HEK293 (cell line): Measurements from ENCODE around the gene DNAJB6.

Experiments used
- CTCF ChIA-PET: fragments of 350-600 bp; formaldehyde crosslinking; extraction: SDS; loops from one replicate; lab custom pipeline; 2021; ENCODE audit warnings: antibody characterized with exemption; lab: Yijun Ruan, JAX
- POLR2A ChIA-PET: fragments of 300-600 bp; formaldehyde crosslinking; extraction: SDS; loops from one replicate; lab custom pipeline; 2020; ENCODE audit warnings: antibody characterized with exemption, inconsistent platforms; lab: Yijun Ruan, JAX
- H3K27ac ChIP-seq: fragments of 200-500 bp; sonication (Bioruptor generic); 2 replicates; pipeline ENCODE4 v1.5.1; 2014; ENCODE audit warnings: low read depth, low read length, control low read depth, inconsistent platforms; ENCODE audit errors: extremely low read depth
- H3K36me3 ChIP-seq, 2 experiments: fragments of 200-500 bp in 1 of 2; sonication (Bioruptor generic) in 1 of 2; 1 replicate in 1 of 2; 2 replicates in 1 of 2; pipeline ENCODE4 v1.5.1; 2014 to 2017; ENCODE audit warnings: inconsistent platforms in 2 of 2, low read length in 2 of 2; ENCODE audit not compliant: control insufficient read depth in 2 of 2, insufficient read depth in 1 of 2
- H3K4me1 ChIP-seq: fragments of 200-500 bp; sonication (Bioruptor generic); 2 replicates; pipeline ENCODE4 v1.5.1; 2014; ENCODE audit warnings: mild to moderate bottlenecking, low read length, inconsistent platforms; ENCODE audit not compliant: control insufficient read depth, insufficient read depth
- H3K4me3 ChIP-seq: 2 replicates; pipeline ENCODE4 v1.5.1; 2011; ENCODE audit warnings: low read depth, mild to moderate bottlenecking, control low read depth, low read length, moderate library complexity
- H3K9me3 ChIP-seq: fragments of 200-500 bp; sonication (Bioruptor generic); 2 replicates; pipeline ENCODE4 v1.5.1; 2014; ENCODE audit warnings: low read depth, low read length, inconsistent platforms; ENCODE audit not compliant: control insufficient read depth, insufficient read depth
- GLI2 ChIP-seq: fragments of 450-650 bp; formaldehyde crosslinking; IDR thresholded peaks from 2 replicates; pipeline ENCODE4; 2017; ENCODE audit warnings: missing biosample characterization, missing genetic modification characterization, low read depth, borderline replicate concordance
- HOXC10 ChIP-seq: sonication (generic); formaldehyde crosslinking; IDR thresholded peaks from 2 replicates; pipeline ENCODE4 v1.8.1; 2023; ENCODE audit warnings: mild to moderate bottlenecking, missing genetic modification reagents
- KLF16 ChIP-seq: fragments of 450-650 bp; formaldehyde crosslinking; IDR thresholded peaks from 2 replicates; pipeline ENCODE4 v1.5.1; 2017; ENCODE audit warnings: missing biosample characterization, missing genetic modification characterization
- OSR2 ChIP-seq: fragments of 450-650 bp; formaldehyde crosslinking; IDR thresholded peaks from 2 replicates; pipeline ENCODE4 v1.5.1; 2016; ENCODE audit warnings: missing biosample characterization, missing genetic modification characterization
- ZBTB21 ChIP-seq: fragments of 450-650 bp; formaldehyde crosslinking; IDR thresholded peaks from 2 replicates; pipeline ENCODE4 v1.5.1; 2017; ENCODE audit warnings: missing biosample characterization, missing genetic modification characterization
- ZBTB8A ChIP-seq: fragments of 450-650 bp; formaldehyde crosslinking; IDR thresholded peaks from 2 replicates; pipeline ENCODE4 v1.5.1; 2016; ENCODE audit warnings: missing biosample characterization, missing genetic modification characterization
- ZNF132 ChIP-seq: fragments of 450-650 bp; formaldehyde crosslinking; IDR thresholded peaks from 2 replicates; pipeline ENCODE4 v1.5.1; 2017; ENCODE audit warnings: missing biosample characterization, missing genetic modification characterization, borderline replicate concordance
- ZNF140 ChIP-seq: fragments of 450-650 bp; formaldehyde crosslinking; IDR thresholded peaks from 2 replicates; pipeline ENCODE4 v1.5.1; 2016; ENCODE audit warnings: missing biosample characterization, missing genetic modification characterization
- ZNF248 ChIP-seq: fragments of 450-650 bp; formaldehyde crosslinking; IDR thresholded peaks from 2 replicates; pipeline ENCODE4 v1.5.1; 2017; ENCODE audit warnings: missing biosample characterization, missing genetic modification characterization
- ZNF37A ChIP-seq: fragments of 450-650 bp; IDR thresholded peaks from 2 replicates; pipeline ENCODE4 v1.5.1; 2018; ENCODE audit warnings: missing biosample characterization, missing genetic modification characterization
- ZNF558 ChIP-seq: fragments of 450-650 bp; formaldehyde crosslinking; IDR thresholded peaks from 2 replicates; pipeline ENCODE4 v1.5.1; 2016; ENCODE audit warnings: missing biosample characterization, missing genetic modification characterization
- ZNF561 ChIP-seq: fragments of 450-650 bp; IDR thresholded peaks from 2 replicates; pipeline ENCODE4 v1.5.1; 2018; ENCODE audit warnings: missing biosample characterization, missing genetic modification characterization, borderline replicate concordance
- ZNF596 ChIP-seq: fragments of 450-650 bp; IDR thresholded peaks from 2 replicates; pipeline ENCODE4 v1.5.0; 2018; ENCODE audit warnings: missing biosample characterization, mild to moderate bottlenecking, missing genetic modification characterization, moderate library complexity
- ZNF747 ChIP-seq: fragments of 450-650 bp; formaldehyde crosslinking; IDR thresholded peaks from 2 replicates; pipeline ENCODE4 v1.5.1; 2016; ENCODE audit warnings: missing biosample characterization, missing genetic modification characterization
- ZNF768 ChIP-seq: fragments of 450-650 bp; formaldehyde crosslinking; IDR thresholded peaks from 2 replicates; pipeline ENCODE4 v1.5.1; 2018; ENCODE audit warnings: missing biosample characterization, mild to moderate bottlenecking, missing genetic modification characterization
- TF ChIP-seq, protein P1 (sequence below): fragments of 450-650 bp; formaldehyde crosslinking; optimal IDR thresholded peaks from 2 replicates; pipeline ENCODE3; 2016; ENCODE audit warnings: missing biosample characterization, mild to moderate bottlenecking, missing genetic modification characterization
- TF ChIP-seq, protein P2 (sequence below): fragments of 450-650 bp; formaldehyde crosslinking; IDR thresholded peaks from 2 replicates; pipeline ENCODE4 v1.5.1; 2016; ENCODE audit warnings: missing biosample characterization, missing genetic modification characterization
- TF ChIP-seq, protein P3 (sequence below): fragments of 450-650 bp; formaldehyde crosslinking; IDR thresholded peaks from 2 replicates; pipeline ENCODE4 v1.5.1; 2016; ENCODE audit warnings: missing biosample characterization, missing genetic modification characterization, low read depth
- TF ChIP-seq, protein P4 (sequence below): fragments of 450-650 bp; formaldehyde crosslinking; IDR thresholded peaks from 2 replicates; pipeline ENCODE4 v1.5.1; 2016; ENCODE audit warnings: missing biosample characterization, missing genetic modification characterization
- TF ChIP-seq, protein P5 (sequence below): fragments of 450-650 bp; formaldehyde crosslinking; IDR thresholded peaks from 2 replicates; pipeline ENCODE4 v1.5.1; 2016; ENCODE audit warnings: missing biosample characterization, missing genetic modification characterization

DNAJB6 gene

DNA sequence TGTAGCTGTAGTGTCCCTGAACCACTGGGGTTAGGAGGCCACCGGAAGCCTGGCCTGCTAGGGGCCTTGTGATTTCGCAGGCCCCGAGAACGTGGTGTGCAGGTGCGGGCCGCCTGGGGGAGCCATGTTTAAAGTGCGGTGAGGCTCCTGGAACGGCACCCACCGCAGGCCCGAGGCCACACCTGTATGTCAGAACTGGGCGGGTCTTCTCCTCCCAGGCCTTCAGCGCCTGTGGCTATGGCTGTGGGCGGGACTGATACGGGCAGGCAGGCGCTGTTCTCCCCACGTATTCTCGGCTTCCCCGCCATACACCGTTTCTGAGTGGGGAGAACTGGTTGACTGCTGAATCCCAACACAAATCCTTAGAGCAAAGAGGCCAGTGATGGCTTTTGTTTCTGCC lies 74.8 kb downstream of the DNAJB6 start (continued):
- no peak for TF ChIP-seq GLI2 (tag by site-specific recombination)
- TF ChIP-seq KLF16 = no peak
- TF ChIP-seq ZNF248 (tag by site-specific recombination) = no peak
- no peak for TF ChIP-seq ZNF747 (tag by site-specific recombination)
- TF ChIP-seq, protein P1, sequence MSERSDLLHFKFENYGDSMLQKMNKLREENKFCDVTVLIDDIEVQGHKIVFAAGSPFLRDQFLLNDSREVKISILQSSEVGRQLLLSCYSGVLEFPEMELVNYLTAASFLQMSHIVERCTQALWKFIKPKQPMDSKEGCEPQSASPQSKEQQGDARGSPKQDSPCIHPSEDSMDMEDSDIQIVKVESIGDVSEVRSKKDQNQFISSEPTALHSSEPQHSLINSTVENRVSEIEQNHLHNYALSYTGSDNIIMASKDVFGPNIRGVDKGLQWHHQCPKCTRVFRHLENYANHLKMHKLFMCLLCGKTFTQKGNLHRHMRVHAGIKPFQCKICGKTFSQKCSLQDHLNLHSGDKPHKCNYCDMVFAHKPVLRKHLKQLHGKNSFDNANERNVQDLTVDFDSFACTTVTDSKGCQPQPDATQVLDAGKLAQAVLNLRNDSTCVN (tag by site-specific recombination) = no peak
- TF ChIP-seq, protein P2, sequence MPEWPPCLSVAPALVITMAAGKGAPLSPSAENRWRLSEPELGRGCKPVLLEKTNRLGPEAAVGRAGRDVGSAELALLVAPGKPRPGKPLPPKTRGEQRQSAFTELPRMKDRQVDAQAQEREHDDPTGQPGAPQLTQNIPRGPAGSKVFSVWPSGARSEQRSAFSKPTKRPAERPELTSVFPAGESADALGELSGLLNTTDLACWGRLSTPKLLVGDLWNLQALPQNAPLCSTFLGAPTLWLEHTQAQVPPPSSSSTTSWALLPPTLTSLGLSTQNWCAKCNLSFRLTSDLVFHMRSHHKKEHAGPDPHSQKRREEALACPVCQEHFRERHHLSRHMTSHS (tag by site-specific recombination) = no peak
- TF ChIP-seq, protein P3, sequence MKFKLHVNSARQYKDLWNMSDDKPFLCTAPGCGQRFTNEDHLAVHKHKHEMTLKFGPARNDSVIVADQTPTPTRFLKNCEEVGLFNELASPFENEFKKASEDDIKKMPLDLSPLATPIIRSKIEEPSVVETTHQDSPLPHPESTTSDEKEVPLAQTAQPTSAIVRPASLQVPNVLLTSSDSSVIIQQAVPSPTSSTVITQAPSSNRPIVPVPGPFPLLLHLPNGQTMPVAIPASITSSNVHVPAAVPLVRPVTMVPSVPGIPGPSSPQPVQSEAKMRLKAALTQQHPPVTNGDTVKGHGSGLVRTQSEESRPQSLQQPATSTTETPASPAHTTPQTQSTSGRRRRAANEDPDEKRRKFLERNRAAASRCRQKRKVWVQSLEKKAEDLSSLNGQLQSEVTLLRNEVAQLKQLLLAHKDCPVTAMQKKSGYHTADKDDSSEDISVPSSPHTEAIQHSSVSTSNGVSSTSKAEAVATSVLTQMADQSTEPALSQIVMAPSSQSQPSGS = no peak

DNA sequence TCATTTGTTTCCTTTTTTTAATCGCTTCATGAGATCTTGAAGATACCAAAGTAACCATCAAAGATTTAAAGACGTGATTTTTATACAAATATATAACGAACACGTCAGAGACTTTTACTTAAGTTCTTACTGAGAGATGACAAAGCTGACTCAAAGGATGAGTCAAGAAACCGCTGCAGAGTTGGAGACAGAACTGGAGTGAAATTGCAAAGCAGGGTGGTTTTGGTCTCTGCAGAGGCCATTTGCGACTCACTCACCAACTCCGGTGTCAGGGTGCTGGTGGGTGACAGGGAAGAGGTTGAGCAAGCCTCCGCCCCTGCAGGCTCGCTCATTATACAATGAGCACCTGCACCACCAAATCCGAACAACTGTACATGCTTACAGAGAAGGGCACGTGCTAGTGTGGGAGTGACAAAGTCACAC lies 75.2 kb downstream of the DNAJB6 start:
- H3K36me3 ChIP-seq = peaks cover 0 to 52% of the 10 kb centered on the region in 2 experiments; a peak in 1 of 3 replicates
- TF ChIP-seq ZNF37A (tag by site-specific recombination) (no peak), ZNF140 (tag by site-specific recombination) (no peak), OSR2 (tag by site-specific recombination) (no peak)
- TF ChIP-seq, all 188 proteins: peak for 0
- no peak overlapping the region for H3K27ac ChIP-seq
- H3K9me3 ChIP-seq = no peaks in the 10 kb centered on the region
- ChIA-PET CTCF (interaction anchor here (0.6 to 0.7 kb wide), 2 partner anchors 341 to 370 kb away, joined by 3 read pairs; no protein-coding TSS in a partner anchor), POLR2A (no interaction called here)
- no peaks in the 10 kb centered on the region for H3K4me1 ChIP-seq
- no peak overlapping the region for H3K4me3 ChIP-seq

DNA sequence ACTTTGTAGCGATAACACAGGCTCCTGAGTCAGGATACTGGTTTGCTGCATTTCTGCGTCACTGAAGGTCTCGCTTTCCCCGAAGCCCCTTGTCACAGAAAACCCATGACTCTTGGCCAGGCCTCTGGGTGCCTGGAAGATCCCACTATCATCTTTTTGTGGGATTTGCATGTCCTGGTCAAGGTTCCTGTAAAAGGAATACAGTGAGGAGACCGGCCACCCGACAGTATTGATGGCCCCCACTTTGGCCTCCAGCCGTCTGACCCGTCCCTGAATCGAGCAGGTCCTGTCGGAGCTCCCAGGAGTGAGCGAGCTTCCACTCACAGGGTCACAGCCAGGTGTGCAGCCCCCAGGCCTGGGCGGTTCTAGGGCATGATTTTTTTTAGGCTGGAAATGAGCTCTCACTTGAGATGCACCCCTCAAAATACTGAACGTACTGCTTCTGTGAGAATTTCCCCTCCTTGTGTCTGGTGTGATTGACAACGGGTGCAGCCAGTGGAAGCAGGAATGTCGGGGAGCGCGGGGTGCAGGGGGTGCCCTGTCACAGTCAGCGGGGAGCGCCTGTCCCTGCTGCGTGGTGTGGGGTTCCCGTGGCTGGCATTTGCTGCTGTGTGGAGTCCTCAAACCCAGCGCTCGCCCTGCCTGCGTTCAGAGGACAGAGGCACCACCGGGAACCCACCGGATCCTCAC lies 75.8 kb downstream of the DNAJB6 start:
- Histone ChIP-seq H3K36me3 (peaks cover 0 to 50% of the 10 kb centered on the region in 2 experiments; a peak in 1 of 3 replicates), H3K27ac (no peak overlapping the region), H3K4me1 (no peaks in the 10 kb centered on the region), H3K9me3 (no peaks in the 10 kb centered on the region), H3K4me3 (no peak overlapping the region)
- TF ChIP-seq ZNF558 (tag by site-specific recombination) (no peak), HOXC10 (CRISPR knock-in tag) (no peak), ZBTB8A (tag by site-specific recombination) (no peak), ZBTB21 (no peak), ZNF561 (tag by site-specific recombination) (no peak), ZNF768 (no peak), ZNF132 (no peak), ZNF596 (no peak)
- TF ChIP-seq, protein P4, sequence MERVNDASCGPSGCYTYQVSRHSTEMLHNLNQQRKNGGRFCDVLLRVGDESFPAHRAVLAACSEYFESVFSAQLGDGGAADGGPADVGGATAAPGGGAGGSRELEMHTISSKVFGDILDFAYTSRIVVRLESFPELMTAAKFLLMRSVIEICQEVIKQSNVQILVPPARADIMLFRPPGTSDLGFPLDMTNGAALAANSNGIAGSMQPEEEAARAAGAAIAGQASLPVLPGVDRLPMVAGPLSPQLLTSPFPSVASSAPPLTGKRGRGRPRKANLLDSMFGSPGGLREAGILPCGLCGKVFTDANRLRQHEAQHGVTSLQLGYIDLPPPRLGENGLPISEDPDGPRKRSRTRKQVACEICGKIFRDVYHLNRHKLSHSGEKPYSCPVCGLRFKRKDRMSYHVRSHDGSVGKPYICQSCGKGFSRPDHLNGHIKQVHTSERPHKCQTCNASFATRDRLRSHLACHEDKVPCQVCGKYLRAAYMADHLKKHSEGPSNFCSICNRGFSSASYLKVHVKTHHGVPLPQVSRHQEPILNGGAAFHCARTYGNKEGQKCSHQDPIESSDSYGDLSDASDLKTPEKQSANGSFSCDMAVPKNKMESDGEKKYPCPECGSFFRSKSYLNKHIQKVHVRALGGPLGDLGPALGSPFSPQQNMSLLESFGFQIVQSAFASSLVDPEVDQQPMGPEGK = no peak
- TF ChIP-seq, protein P5, sequence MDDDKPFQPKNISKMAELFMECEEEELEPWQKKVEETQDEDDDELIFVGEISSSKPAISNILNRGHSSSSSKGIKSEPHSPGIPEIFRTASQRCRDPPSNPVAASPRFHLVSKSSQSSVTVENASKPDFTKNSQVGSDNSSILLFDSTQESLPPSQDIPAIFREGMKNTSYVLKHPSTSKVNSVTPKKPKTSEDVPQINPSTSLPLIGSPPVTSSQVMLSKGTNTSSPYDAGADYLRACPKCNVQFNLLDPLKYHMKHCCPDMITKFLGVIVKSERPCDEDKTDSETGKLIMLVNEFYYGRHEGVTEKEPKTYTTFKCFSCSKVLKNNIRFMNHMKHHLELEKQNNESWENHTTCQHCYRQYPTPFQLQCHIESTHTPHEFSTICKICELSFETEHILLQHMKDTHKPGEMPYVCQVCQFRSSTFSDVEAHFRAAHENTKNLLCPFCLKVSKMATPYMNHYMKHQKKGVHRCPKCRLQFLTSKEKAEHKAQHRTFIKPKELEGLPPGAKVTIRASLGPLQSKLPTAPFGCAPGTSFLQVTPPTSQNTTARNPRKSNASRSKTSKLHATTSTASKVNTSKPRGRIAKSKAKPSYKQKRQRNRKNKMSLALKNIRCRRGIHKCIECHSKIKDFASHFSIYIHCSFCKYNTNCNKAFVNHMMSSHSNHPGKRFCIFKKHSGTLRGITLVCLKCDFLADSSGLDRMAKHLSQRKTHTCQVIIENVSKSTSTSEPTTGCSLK (tag by site-specific recombination) = no peak
- ChIA-PET CTCF (interaction anchor here (0.6 to 0.7 kb wide), 3 partner anchors 143 to 370 kb away, joined by 3 read pairs; no protein-coding TSS in a partner anchor), POLR2A (no interaction called here)
